ENCODE results near the gene MAP3K13. TPM values are rescaled to one million over a fixed set of nuclear protein-coding genes. Genes with fewer than 3 reads are reported as not detected.
"Not testable (repeated sequence)": the region's sequence is repeated elsewhere in the genome, so short reads cannot be mapped to it uniquely, and the experiment has no call there.

MAP3K13 gene
- polyA plus RNA-seq, 4 donors = 20.3 to 59.4 (median 36.6) TPM

GRCh38 chr3:185366913-185367312, 4.0 kb downstream of the MAP3K13 start:
- Histone ChIP-seq H3K4me1 (ENCODE audit: control insufficient read depth in 3 of 3, insufficient read depth in 2 of 3, low read depth in 1 of 3, low read length in 2 of 3) (peaks cover 5 to 12% (median 7%) of the 10 kb centered on the region in 3 donors), H3K9me3 (ENCODE audit: control insufficient read depth in 2 of 2, insufficient read depth in 1 of 2, low read depth in 1 of 2, low read length in 1 of 2) (no peaks in the 10 kb centered on the region), H3K27ac (ENCODE audit: low read depth in 1 of 3, low read length in 2 of 3) (no peak overlapping the region), H3K36me3 (ENCODE audit: control insufficient read depth in 3 of 3, insufficient read depth in 2 of 3, low read depth in 1 of 3, low read length in 3 of 3) (peaks cover 0 to 3% (median 1%) of the 10 kb centered on the region in 3 donors), H3K27me3 (ENCODE audit: control insufficient read depth in 3 of 3, insufficient read depth in 3 of 3, low read length in 3 of 3) (no peaks in the 10 kb centered on the region), H3K4me3 (ENCODE audit: low read depth in 1 of 3, low read length in 3 of 3) (no peak overlapping the region)
- no peak for FAIRE-seq
- DNase-seq = no peak

- 67 to 75% (median 72%) methylated on average over 6 of the region's 6 CpGs for WGBS, 3 donors
- not testable (repeated sequence) for H3K27ac ChIP-seq (ENCODE audit: low read depth in 1 of 3, low read length in 2 of 3); H3K36me3 ChIP-seq (ENCODE audit: control insufficient read depth in 3 of 3, insufficient read depth in 2 of 3, low read depth in 1 of 3, low read length in 3 of 3); DNase-seq; H3K9me3 ChIP-seq (ENCODE audit: control insufficient read depth in 2 of 2, insufficient read depth in 1 of 2, low read depth in 1 of 2, low read length in 1 of 2); FAIRE-seq; H3K27me3 ChIP-seq (ENCODE audit: control insufficient read depth in 3 of 3, insufficient read depth in 3 of 3, low read length in 3 of 3); H3K4me3 ChIP-seq (ENCODE audit: low read depth in 1 of 3, low read length in 3 of 3)
- peaks cover 7 to 10% (median 9%) of the 10 kb centered on the region in 3 donors for H3K4me1 ChIP-seq (ENCODE audit: control insufficient read depth in 3 of 3, insufficient read depth in 2 of 3, low read depth in 1 of 3, low read length in 2 of 3)
Measured at GRCh38 chr3:185370349-185370748, 7.4 kb downstream of the MAP3K13 start.

- Histone ChIP-seq H3K4me3 (ENCODE audit: low read depth in 1 of 3, low read length in 3 of 3) (no peak overlapping the region), H3K4me1 (ENCODE audit: control insufficient read depth in 3 of 3, insufficient read depth in 2 of 3, low read depth in 1 of 3, low read length in 2 of 3) (peaks cover 6 to 10% (median 9%) of the 10 kb centered on the region in 3 donors), H3K27ac (ENCODE audit: low read depth in 1 of 3, low read length in 2 of 3) (no peak overlapping the region), H3K9me3 (ENCODE audit: control insufficient read depth in 2 of 2, insufficient read depth in 1 of 2, low read depth in 1 of 2, low read length in 1 of 2) (no peaks in the 10 kb centered on the region), H3K27me3 (ENCODE audit: control insufficient read depth in 3 of 3, insufficient read depth in 3 of 3, low read length in 3 of 3) (no peaks in the 10 kb centered on the region), H3K36me3 (ENCODE audit: control insufficient read depth in 3 of 3, insufficient read depth in 2 of 3, low read depth in 1 of 3, low read length in 3 of 3) (peaks cover 0 to 5% (median 0%) of the 10 kb centered on the region in 3 donors)
- DNase-seq = no peak
- 5 to 52% (median 15%) methylated on average over 1 to 2 of the region's 2 CpGs for WGBS, 3 donors
- no peak for FAIRE-seq
Measured at GRCh38 chr3:185371306-185372074, 8.6 kb downstream of the MAP3K13 start.

GRCh38 chr3:185381320-185382058, 18.6 kb downstream of the MAP3K13 start:
- WGBS, 3 donors = 52 to 65% (median 61%) methylated on average over 2 of the region's 2 CpGs
- FAIRE-seq (no peak), DNase-seq (no peak)
- H3K9me3 ChIP-seq (ENCODE audit: control insufficient read depth in 2 of 2, insufficient read depth in 1 of 2, low read depth in 1 of 2, low read length in 1 of 2) = no peaks in the 10 kb centered on the region
- H3K27ac ChIP-seq (ENCODE audit: low read depth in 1 of 3, low read length in 2 of 3) = no peak overlapping the region
- peaks cover 0 to 8% (median 0%) of the 10 kb centered on the region in 3 donors for H3K36me3 ChIP-seq (ENCODE audit: control insufficient read depth in 3 of 3, insufficient read depth in 2 of 3, low read depth in 1 of 3, low read length in 3 of 3)
- no peaks in the 10 kb centered on the region for H3K27me3 ChIP-seq (ENCODE audit: control insufficient read depth in 3 of 3, insufficient read depth in 3 of 3, low read length in 3 of 3)
- no peaks in the 10 kb centered on the region for H3K4me1 ChIP-seq (ENCODE audit: control insufficient read depth in 3 of 3, insufficient read depth in 2 of 3, low read depth in 1 of 3, low read length in 2 of 3)
- H3K4me3 ChIP-seq (ENCODE audit: low read depth in 1 of 3, low read length in 3 of 3) = no peak overlapping the region

GRCh38 chr3:185382154-185382553, 19.2 kb downstream of the MAP3K13 start:
- no peaks in the 10 kb centered on the region for H3K4me1 ChIP-seq (ENCODE audit: control insufficient read depth in 3 of 3, insufficient read depth in 2 of 3, low read depth in 1 of 3, low read length in 2 of 3)
- no peaks in the 10 kb centered on the region for H3K9me3 ChIP-seq (ENCODE audit: control insufficient read depth in 2 of 2, insufficient read depth in 1 of 2, low read depth in 1 of 2, low read length in 1 of 2)
- H3K27ac ChIP-seq (ENCODE audit: low read depth in 1 of 3, low read length in 2 of 3) = no peak overlapping the region
- FAIRE-seq = no peak
- no peak for DNase-seq
- peaks cover 0 to 8% (median 0%) of the 10 kb centered on the region in 3 donors for H3K36me3 ChIP-seq (ENCODE audit: control insufficient read depth in 3 of 3, insufficient read depth in 2 of 3, low read depth in 1 of 3, low read length in 3 of 3)
- no peak overlapping the region for H3K4me3 ChIP-seq (ENCODE audit: low read depth in 1 of 3, low read length in 3 of 3)
- H3K27me3 ChIP-seq (ENCODE audit: control insufficient read depth in 3 of 3, insufficient read depth in 3 of 3, low read length in 3 of 3) = no peaks in the 10 kb centered on the region
- WGBS, 3 donors = 89 to 94% (median 91%) methylated on average over 1 of the region's 1 CpG

GRCh38 chr3:185386515-185386914, 23.6 kb downstream of the MAP3K13 start:
- not testable (repeated sequence) for H3K4me1 ChIP-seq (ENCODE audit: control insufficient read depth in 3 of 3, insufficient read depth in 2 of 3, low read depth in 1 of 3, low read length in 2 of 3); H3K27ac ChIP-seq (ENCODE audit: low read depth in 1 of 3, low read length in 2 of 3); H3K4me3 ChIP-seq (ENCODE audit: low read depth in 1 of 3, low read length in 3 of 3); DNase-seq; FAIRE-seq; H3K27me3 ChIP-seq (ENCODE audit: control insufficient read depth in 3 of 3, insufficient read depth in 3 of 3, low read length in 3 of 3); H3K9me3 ChIP-seq (ENCODE audit: control insufficient read depth in 2 of 2, insufficient read depth in 1 of 2, low read depth in 1 of 2, low read length in 1 of 2); H3K36me3 ChIP-seq (ENCODE audit: control insufficient read depth in 3 of 3, insufficient read depth in 2 of 3, low read depth in 1 of 3, low read length in 3 of 3)
- WGBS, 3 donors = 96 to 97% (median 97%) methylated on average over 3 of the region's 3 CpGs

GRCh38 chr3:185387646-185388045, 24.7 kb downstream of the MAP3K13 start:
- WGBS, 3 donors = 88 to 100% (median 96%) methylated on average over 1 of the region's 1 CpG
- no peak overlapping the region for H3K4me3 ChIP-seq (ENCODE audit: low read depth in 1 of 3, low read length in 3 of 3)
- H3K27me3 ChIP-seq (ENCODE audit: control insufficient read depth in 3 of 3, insufficient read depth in 3 of 3, low read length in 3 of 3) = no peaks in the 10 kb centered on the region
- no peak overlapping the region for H3K27ac ChIP-seq (ENCODE audit: low read depth in 1 of 3, low read length in 2 of 3)
- no peak for FAIRE-seq
- no peaks in the 10 kb centered on the region for H3K9me3 ChIP-seq (ENCODE audit: control insufficient read depth in 2 of 2, insufficient read depth in 1 of 2, low read depth in 1 of 2, low read length in 1 of 2)
- no peak for DNase-seq
- peaks cover 0 to 3% (median 0%) of the 10 kb centered on the region in 3 donors for H3K36me3 ChIP-seq (ENCODE audit: control insufficient read depth in 3 of 3, insufficient read depth in 2 of 3, low read depth in 1 of 3, low read length in 3 of 3)
- no peaks in the 10 kb centered on the region for H3K4me1 ChIP-seq (ENCODE audit: control insufficient read depth in 3 of 3, insufficient read depth in 2 of 3, low read depth in 1 of 3, low read length in 2 of 3)

GRCh38 chr3:185393055-185393454, 30.1 kb downstream of the MAP3K13 start:
- no peaks in the 10 kb centered on the region for H3K9me3 ChIP-seq (ENCODE audit: control insufficient read depth in 2 of 2, insufficient read depth in 1 of 2, low read depth in 1 of 2, low read length in 1 of 2)
- DNase-seq (no peak), FAIRE-seq (no peak)
- H3K4me3 ChIP-seq (ENCODE audit: low read depth in 1 of 3, low read length in 3 of 3) = no peak overlapping the region
- no peaks in the 10 kb centered on the region for H3K27me3 ChIP-seq (ENCODE audit: control insufficient read depth in 3 of 3, insufficient read depth in 3 of 3, low read length in 3 of 3)
- H3K36me3 ChIP-seq (ENCODE audit: control insufficient read depth in 3 of 3, insufficient read depth in 2 of 3, low read depth in 1 of 3, low read length in 3 of 3) = peaks cover 0 to 4% (median 0%) of the 10 kb centered on the region in 3 donors
- H3K4me1 ChIP-seq (ENCODE audit: control insufficient read depth in 3 of 3, insufficient read depth in 2 of 3, low read depth in 1 of 3, low read length in 2 of 3) = no peaks in the 10 kb centered on the region
- no peak overlapping the region for H3K27ac ChIP-seq (ENCODE audit: low read depth in 1 of 3, low read length in 2 of 3)
- 94 to 97% (median 97%) methylated on average over 3 of the region's 3 CpGs for WGBS, 3 donors

Measured in small intestine (tissue), 7 donors.